ENCODE data around the gene TRIM67.

DNA sequence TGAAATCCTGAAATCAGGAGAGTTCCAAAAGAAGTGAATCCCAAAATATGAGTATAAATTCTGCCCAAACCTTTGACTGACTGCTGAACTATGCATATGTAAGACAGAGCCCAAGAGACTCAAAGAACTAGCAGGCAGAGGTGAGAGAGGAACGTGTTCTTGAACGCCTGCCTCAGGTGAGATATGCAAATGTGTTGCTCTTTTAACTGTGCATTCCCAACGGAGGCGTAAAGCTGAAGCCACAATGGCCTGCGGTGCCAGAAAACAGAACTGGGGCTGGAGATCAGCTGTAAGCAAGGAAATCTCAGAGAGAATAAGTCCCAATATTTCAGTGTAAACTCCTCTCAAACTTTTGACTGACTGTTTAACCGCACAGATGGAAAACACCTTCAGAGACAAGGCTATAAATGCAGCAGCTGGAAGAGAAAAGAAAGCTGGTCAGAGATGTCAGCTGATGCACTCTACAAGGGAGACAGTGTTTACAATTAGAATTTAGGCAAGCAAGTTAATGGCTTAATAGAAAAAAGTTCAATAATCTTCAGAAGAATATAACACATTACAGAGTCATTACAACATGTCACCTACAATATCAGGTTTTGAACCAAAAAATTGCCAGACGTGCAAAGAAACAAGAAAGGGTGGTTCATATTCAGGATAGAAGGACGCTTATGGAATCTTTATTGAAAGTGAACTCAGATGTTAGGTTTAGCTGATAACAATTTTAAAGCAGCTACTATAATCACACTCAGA lies 43.0 kb upstream of the TRIM67 start:
- TF ChIP-seq POLR2AphosphoS5 (IDR thresholded peaks at IDR 0.05), result no peak
- TF ChIP-seq, protein P1, sequence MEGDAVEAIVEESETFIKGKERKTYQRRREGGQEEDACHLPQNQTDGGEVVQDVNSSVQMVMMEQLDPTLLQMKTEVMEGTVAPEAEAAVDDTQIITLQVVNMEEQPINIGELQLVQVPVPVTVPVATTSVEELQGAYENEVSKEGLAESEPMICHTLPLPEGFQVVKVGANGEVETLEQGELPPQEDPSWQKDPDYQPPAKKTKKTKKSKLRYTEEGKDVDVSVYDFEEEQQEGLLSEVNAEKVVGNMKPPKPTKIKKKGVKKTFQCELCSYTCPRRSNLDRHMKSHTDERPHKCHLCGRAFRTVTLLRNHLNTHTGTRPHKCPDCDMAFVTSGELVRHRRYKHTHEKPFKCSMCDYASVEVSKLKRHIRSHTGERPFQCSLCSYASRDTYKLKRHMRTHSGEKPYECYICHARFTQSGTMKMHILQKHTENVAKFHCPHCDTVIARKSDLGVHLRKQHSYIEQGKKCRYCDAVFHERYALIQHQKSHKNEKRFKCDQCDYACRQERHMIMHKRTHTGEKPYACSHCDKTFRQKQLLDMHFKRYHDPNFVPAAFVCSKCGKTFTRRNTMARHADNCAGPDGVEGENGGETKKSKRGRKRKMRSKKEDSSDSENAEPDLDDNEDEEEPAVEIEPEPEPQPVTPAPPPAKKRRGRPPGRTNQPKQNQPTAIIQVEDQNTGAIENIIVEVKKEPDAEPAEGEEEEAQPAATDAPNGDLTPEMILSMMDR (IDR thresholded peaks at IDR 0.05 in 8 of 11, conservative IDR thresholded peaks at IDR 0.05 in 3 of 11), result no peak
- no peak for TF ChIP-seq POLR2A (IDR thresholded peaks at IDR 0.05)
